Measurements from ENCODE around the gene ANKRD16.
"Not testable (repeated sequence)": the region's sequence is repeated elsewhere in the genome, so short reads cannot be mapped to it uniquely, and the experiment has no call there.

The ANKRD16 gene

DNA sequence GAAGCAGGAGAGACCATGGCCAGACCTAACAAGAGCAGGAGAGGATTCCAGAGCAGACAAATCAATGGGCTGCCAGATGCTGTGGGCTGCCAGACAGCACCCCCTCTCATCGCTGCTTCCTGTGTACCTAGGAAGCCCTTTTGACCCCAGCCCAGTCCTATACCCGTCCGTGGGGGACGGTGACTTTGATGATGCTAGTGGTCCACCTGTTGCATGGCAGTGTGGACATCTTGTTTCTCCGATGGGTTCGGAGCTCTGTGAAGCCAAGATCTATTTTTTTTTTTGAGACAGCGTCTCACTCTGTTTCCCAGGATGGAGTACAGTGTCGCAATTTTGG lies 58.3 kb downstream of the ANKRD16 start:
- no peak for DNase-seq

DNA sequence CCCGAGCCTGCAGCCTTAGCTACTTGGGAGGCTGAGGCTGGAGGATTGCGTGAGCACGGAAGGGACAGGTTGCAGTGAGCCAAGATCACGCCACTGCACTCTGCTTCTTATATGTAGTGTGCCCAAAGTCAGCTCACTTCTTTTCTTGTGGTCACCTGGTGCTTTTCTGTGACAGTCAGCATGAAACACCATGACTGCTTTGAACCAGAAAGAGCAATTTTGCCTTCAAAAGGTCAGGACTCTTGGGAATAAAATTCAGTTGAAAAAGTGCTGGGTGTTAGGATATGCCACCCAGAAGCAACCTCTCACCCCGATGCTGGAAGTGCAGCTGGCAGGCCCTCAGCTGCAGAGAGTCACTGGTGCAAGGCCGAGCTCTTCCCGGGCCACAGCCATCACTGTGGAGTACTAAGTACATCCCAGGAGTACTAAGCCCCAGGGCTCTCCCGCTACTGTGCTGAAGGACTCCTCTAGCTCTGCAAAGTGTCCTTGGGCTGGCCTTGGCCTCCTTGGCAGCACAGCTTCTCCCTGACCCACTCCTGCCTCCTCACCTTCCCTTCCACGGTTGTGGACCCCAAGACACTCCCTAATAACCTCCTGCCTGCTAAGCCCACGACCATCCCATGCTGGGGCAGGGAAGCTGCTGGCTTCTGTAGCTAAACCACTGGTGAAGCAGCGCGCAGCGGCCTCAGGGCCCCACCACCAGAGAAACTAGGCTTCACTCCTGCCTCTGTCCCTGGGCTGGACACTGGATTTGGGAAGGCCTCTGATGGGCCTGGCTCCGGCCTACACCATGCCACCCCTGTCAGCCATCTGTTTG lies 58.9 kb downstream of the ANKRD16 start:
- DNase-seq = no peak

DNA sequence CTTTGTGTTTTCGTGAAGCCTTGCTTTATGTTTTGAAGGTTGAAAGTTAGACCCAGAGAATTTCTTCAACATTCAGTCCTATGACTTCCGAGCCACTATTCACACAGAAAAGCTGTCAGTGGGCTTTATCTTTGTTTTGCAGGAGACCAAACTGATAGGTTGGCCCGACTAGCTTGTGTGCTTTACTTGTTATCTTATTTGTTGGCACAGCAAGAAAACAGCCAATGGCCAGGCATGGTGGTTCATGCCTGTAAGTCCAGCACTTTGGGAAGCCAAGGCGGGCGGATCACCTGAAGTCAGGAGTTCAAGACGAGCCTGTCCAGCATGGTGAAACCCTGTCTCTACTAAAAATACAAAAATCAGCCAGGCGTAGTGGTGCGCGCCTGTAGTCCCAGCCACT lies 60.4 kb downstream of the ANKRD16 start:
- no peak for DNase-seq

DNA sequence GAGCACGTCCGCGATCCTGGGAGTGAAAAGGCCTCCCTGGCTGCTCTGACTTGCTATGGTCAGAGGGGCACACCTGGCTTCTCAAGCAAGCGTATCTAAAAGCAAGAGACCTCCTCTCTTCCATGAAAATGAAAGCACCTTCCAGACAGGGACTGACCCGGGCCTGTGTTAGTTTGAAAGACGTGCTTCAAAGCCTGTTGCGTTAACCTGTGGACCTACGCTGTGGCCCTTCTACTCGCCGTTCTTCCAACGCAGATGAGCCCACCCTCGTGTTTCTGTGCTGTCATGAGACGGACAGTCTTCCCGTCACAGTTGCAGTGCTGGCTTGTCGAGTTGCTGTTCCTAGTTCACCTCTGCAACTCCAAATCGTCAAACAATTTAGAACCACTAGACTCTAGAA lies 61.0 kb downstream of the ANKRD16 start:
- no peak for DNase-seq

DNA sequence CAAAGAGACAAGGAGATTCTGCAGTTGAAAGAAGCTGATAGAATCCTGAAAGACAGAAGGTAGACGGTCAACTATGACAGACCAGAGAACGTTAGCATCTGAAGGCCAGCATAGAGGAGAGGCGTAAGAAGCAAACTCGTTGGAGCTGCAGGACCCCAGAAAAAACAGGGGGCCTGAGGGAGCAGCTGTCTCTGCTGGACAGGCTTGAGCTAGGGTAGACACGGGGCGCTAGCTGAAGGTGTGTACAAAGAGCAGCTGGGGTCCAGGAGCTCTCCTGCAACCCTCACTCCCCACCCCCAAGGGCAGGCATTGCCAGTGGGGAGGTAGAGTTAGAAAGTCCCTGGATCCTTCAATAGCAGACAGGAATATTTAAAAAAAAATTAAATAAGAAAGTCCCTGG lies 61.9 kb downstream of the ANKRD16 start:
- DNase-seq = no peak

DNA sequence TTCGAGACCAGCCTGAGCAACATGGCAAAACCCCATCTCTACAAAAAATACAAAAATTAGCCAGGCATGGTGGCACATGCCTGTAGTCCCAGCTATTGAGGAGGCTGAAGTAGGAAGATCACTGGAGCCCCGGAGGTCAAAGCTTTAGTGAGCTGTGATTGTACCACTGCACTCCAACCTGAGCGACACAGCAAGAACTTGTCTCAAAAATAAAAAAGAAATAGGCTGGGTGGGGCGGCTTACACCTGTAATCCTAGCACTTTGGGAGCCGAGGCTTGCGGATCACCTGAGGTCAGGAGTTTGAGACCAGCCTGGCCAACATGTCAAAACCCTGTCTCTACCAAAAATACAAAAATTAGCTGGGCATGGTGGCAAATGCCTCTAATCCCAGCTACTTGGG lies 63.2 kb downstream of the ANKRD16 start:
- not testable (repeated sequence) for DNase-seq

DNA sequence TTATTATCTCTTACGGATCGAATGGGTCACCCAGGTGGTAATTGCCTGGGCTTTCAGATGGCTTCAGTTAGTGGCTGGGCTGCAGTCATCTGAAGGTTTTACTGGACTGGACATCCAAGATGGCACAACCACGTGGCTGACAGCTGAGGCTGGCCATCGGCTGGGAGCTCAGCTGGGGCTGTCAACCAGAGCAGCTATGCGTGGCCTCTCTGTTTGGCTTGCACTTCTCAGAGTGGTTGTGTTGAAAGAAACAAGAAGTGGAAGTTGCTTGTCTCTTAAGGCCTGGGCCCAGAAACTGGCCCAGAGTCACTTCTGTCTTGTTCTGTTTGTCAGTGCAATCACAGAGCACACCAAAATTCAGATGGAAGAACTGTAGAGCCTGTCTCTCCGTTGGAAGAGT lies 70.8 kb downstream of the ANKRD16 start:
- DNase-seq = no peak

DNA sequence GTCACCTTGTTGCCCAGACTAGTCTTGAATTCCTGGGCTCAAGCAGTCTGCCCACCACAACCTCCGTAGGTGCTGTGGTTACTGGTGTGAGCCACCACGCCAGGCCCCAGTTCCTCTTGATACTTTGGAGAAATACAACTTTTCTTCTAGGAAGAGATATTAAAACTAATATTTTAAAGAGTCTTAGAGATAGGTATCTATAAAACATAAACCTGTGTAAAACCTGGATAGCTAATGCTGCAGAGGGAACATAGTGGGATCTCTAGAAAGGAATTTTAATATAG lies 71.7 kb downstream of the ANKRD16 start:
- DNase-seq = no peak

DNA sequence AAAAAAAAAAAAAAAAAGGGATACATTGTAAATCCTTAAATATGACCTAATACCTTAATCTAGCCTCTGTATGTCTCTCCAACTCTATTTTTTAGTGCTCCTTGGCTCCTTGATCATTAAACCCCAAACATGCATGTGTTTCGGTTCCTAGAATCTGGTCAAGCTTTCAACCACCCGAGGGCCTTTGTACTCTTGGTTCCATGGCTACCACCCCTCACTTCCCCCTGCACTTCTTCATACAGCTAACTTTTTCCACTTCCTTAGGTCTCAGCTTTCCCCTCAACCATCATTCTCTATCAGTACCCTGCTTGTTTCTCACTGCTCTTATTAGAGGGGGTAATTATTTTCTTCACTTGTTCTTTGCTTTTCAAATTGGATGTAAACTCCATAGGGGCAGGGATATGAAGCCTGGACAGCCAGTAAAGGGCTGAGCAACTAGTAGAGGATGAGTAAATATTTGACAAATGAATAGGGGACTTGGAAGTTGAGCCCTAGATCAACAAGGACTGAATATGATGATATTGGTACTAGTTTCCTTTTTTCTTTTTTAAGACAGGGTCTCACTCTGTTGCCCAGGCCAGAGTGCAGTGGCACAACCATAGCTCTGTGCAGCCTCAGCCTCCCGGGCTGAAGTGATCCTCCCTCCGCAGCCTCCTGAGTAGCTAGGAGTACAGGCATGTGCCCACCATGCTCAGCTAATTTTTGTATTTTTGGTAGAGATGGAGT lies 72.2 kb downstream of the ANKRD16 start:
- no peak for DNase-seq

DNA sequence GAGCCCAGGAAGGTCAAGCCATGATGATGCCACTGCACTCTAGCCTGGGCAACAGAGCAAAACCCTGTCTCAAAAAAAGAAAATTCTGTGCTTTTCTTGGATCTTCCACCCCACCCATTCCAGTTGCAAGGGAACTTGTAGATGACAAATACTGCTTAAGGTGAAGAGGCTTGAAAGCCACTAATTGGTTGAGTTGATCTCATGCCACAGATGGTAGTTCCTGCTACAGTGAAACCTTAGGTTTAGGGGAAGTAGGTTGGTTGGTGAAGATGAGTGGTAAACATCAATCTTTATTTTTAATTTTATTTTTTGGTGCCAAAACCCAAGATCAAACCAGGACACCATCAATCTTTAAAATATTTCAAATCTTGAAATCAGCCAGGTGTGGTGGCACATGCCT lies 73.5 kb downstream of the ANKRD16 start:
- DNase-seq = no peak

DNA sequence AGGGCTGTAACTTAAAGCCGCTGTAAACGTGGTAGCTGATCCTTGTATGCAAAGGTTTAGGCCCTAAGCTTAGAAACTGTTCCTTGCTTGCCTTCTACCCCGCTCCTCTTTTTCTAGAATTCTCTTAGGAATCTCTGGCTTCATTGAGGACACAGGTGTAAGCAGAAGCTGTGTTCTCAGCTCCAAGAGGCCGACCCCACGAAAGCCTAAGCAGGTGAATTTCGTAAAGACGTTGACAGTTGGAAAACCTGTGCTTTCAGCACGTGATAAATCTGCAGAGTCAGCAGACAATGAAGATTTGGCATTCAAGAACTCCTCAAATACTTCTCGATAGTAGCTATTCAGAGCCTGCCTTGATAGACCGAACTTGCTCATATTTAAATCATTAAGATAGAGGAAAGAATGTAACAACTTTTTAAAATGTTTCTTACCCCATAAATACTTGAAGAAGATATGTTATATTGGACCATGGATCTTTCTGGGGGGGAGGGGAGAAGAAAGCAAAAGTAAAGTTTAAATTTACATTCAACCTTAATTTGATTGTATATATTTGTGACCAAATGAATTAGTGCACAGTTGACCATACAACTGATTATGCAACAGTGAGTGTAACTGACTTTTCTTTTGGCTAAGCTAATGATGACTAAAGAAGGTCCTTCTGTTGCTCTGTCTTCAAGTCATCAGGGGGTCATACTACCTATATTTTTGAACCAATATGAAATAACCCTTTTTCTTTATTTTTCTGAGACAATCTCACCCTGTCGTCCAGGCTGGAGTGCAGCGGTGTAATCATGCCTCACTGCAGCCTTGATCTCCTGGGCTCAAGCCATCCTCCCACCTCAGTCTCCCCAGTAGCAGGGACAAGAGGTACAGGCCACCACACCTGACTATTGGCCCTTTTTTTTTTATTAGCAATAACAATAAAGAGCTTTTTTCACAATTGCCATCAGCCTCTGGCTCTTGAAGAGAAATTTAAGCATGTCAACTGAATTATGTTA lies 75.3 kb downstream of the ANKRD16 start:
- DNase-seq = no peak

DNA sequence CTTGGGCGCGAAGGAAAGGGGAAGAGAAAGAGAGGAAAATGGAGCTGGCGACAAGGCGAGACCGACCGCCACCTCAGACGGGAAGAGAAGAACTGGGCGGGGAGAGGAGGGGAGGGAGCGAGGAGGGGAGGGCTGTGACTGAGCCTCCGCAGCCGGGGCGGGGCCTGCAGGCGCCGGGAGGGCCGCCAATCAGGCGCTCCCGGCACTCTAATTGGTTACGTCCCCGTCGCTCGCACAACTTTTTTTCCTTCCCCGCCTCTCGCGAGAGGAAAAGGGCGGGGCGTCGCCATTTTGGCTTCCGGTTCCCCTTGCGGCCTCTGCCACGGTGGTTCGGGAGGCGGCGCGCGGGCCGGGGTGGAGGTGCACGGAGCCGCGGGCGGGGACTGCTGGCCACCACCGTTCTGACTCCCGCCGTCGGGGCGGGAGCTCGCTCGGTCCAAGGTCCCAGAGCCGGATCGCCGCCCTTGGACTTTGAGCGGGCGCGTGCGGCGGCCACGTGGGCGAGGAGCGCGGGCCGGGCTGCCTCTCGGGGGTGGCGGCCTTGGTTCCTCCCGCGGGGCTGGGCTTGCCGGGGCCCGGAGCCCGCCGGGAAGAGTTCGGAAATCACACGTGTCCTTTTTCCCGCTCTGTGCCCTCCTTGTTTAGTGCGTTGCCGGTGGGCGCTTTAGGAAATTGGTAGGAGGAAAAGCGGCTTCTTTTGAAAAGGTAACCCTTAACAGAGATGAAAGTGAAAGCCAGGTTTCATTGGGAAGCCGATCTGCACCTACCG lies 76.2 kb downstream of the ANKRD16 start, which contains the start of gene GDI2:
GDI2 (minus strand) TSS at position 94 of the 769 bp plus-strand sequence. CDS start 176 bp downstream, outside the sequence.
- peak; percentile 88 for DNase-seq

DNA sequence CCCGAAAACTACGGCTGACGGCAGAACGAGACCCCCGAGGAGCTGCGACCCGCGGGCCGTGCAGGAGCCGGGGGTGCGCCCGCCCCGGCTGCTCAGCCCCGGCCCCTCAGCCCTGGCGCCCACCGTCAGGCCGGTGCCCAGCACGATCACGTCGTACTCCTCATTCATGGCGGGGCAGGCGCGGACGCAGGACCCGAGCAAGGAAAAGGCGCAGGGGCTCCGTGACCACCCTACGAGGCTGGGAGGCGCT lies 76.7 kb downstream of the ANKRD16 start:
- DNase-seq = no peak

DNA sequence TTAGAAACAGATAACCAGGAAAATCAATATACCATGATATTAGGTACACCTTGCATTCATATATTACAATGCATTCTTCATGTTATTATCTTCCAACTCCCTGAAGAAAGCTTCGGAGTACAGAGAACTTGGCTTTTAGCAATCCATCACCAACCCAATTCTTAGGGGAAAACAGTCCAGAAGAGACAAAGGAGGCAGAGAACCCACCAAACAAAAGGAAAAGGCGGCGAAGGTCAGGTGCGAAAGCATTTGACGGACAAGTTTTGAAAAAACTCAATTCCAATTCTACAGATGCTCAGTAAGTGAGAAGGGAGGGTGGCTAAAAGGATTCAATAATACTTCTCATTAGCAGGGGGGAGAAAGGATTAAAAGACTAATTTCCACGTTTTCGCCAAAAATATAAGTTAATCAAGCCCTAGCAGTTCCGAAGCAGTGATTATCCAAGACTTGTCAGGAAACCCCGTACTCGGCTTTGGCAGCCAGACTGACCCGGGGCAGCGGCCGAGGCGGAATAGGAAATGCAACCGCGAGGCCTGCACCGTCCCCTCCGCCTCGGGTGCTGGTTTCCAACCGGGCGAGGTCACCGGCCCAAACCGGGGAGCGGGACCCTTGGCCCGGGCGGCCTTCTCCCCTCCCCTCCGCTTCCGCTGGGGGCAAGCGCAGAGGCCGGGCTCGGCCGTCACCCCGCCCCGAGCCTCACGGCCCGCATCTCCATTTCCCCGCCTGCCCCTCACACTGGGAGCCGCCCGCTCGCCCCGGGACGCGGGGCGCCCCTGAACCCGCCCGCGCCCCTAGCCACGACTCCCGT lies 77.2 kb downstream of the ANKRD16 start:
- no peak for DNase-seq
